HepG2 (cell line): ENCODE data around the gene FHIP1B. TPM values are rescaled to one million over a fixed set of nuclear protein-coding genes. Genes with fewer than 3 reads are reported as not detected.

Experiments
- JUN ChIP-seq: sonication (generic); formaldehyde crosslinking; IDR thresholded peaks from 2 replicates; pipeline ENCODE4 v1.4.0; 2020; ENCODE audit warnings: mild to moderate bottlenecking, missing genetic modification reagents
- MED1 ChIP-seq: sonication (generic); formaldehyde crosslinking; IDR thresholded peaks from 2 replicates; pipeline ENCODE4 v1.4.0; 2020; ENCODE audit warnings: missing genetic modification reagents
- THAP9 ChIP-seq: sonication (generic); formaldehyde crosslinking; IDR thresholded peaks from 2 replicates; pipeline ENCODE4; 2020; ENCODE audit warnings: missing genetic modification reagents, mild to moderate bottlenecking, borderline replicate concordance
- TP53 ChIP-seq: sonication (generic); formaldehyde crosslinking; conservative IDR thresholded peaks from 2 replicates; pipeline ENCODE4 v1.4.0; 2020; ENCODE audit warnings: missing genetic modification reagents
- ZBED4 ChIP-seq: sonication (generic); formaldehyde crosslinking; IDR thresholded peaks from 2 replicates; pipeline ENCODE4 v1.4.0; 2020; ENCODE audit warnings: missing genetic modification reagents, borderline replicate concordance
- ZNF17 ChIP-seq: sonication (generic); formaldehyde crosslinking; IDR thresholded peaks from 2 replicates; pipeline ENCODE4 v1.5.0; 2020; ENCODE audit warnings: mild to moderate bottlenecking, missing genetic modification reagents
- ZNF616 ChIP-seq: sonication (generic); formaldehyde crosslinking; IDR thresholded peaks from 2 replicates; pipeline ENCODE4 v1.5.0; 2020; ENCODE audit warnings: low read depth, mild to moderate bottlenecking, missing genetic modification reagents
- ZNF646 ChIP-seq: sonication (generic); formaldehyde crosslinking; IDR thresholded peaks from 2 replicates; pipeline ENCODE4 v1.9.0; 2021; ENCODE audit warnings: mild to moderate bottlenecking, missing genetic modification reagents
- ZNF720 ChIP-seq: sonication (generic); formaldehyde crosslinking; IDR thresholded peaks from 2 replicates; pipeline ENCODE4 v1.4.0; 2020; ENCODE audit warnings: missing genetic modification reagents
- ZSCAN30 ChIP-seq: sonication (generic); formaldehyde crosslinking; IDR thresholded peaks from 2 replicates; pipeline ENCODE4 v1.5.0; 2020; ENCODE audit warnings: mild to moderate bottlenecking, missing genetic modification reagents
- polyA plus RNA-seq, 8 experiments: library from polyadenylated mRNA; depleted of rRNA in 3 of 8; stranded (reverse) in 7 of 8; unstranded in 1 of 8; fragments of >200 nt; fragmentation: Illumina TruSeq in 4 of 8; extraction: Trizol in 4 of 8; gene quantifications; 2 replicates each; pipeline versions ENCODE4 v1.2.1 to v1.2.3, GENCODE V29; 2011 to 2016; ENCODE audit warnings: low read depth in 4 of 8, missing spikeins in 1 of 8, mixed read lengths in 1 of 8; ENCODE audit not compliant: insufficient read depth in 1 of 8
- total RNA-seq, 5 experiments: library from RNA; depleted of rRNA; stranded (reverse); fragments of >200 nt; fragmentation: Illumina TruSeq; extraction: Trizol; gene quantifications; 2 replicates each; pipeline ENCODE4 v1.2.3, GENCODE V29; 2016; ENCODE audit warnings: low read depth in 1 of 5

Gene FHIP1B
- total and polyA plus RNA-seq, 2 of the 13 experiments (the other 11 are each of a cell fraction or from before 2014, with no cell fraction given) = 14.1 to 18.6 TPM

GRCh38 chr11:6201481-6201880, 33.0 kb downstream of the FHIP1B start (continued):
- no peak for TF ChIP-seq ZNF646
- no peak for TF ChIP-seq MED1 (CRISPR knock-in tag)
- no peak for TF ChIP-seq ZNF616
- TF ChIP-seq THAP9 = no peak
- no peak for TF ChIP-seq ZNF17 (CRISPR knock-in tag)
- no peak for TF ChIP-seq ZSCAN30 (CRISPR knock-in tag)
- no peak for TF ChIP-seq TP53 (CRISPR knock-in tag)
- TF ChIP-seq JUN = no peak
- no peak for TF ChIP-seq ZNF720
- no peak for TF ChIP-seq ZBED4 (CRISPR knock-in tag)
- TF ChIP-seq, all 625 proteins: peak for 0
